ENCODE results near the gene PARD3B. TPM values are rescaled to one million over a fixed set of nuclear protein-coding genes. Genes with fewer than 3 reads are reported as not detected.

Gene PARD3B
- total RNA-seq, 1 experiment from 2014 or later = 2.0 TPM

DNA sequence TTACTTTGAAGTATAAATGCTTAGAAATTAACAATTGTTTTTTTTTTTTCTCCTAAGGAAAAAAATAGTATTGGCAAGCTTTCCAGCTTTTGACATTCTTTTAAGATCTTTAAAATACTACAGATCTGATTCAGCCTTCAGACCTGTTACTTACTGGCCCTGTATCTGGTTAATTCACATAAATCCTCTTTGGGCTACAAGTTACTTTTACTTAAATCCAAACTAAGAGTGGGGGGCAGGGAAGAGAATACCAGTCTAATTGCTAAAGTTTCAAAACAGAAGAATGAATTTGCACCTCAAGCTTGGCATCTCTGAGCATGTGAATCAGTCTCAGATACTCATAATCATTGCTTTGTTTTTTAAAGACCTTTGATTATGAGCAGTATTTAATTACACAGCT lies 386.3 kb downstream of the PARD3B start:
- CTCF ChIA-PET = no interaction called here
- RAD21 ChIA-PET (ENCODE audit: low non-redundant PET in 1 of 2, low total read pairs in 2 of 2, uncharacterized antibody in 2 of 2, unreplicated experiment in 2 of 2) = no interaction called here
- intact Hi-C loops (cut with micrococcal nuclease) = no loop called here

More for the DNA sequence above, 386.3 kb downstream of the PARD3B start:
- Histone ChIP-seq H3K27me3 (ENCODE audit: insufficient read depth, low read length) (0 out of 2 replicates have a peak, but pooled peaks cover 4% of the 10 kb centered on the region), H3K4me1 (ENCODE audit: control insufficient read depth in 1 of 2, insufficient read depth in 2 of 2, low read length in 2 of 2) (no peaks in the 10 kb centered on the region), H3K27ac (ENCODE audit: low read depth, low read length) (no peak overlapping the region), H4K20me1 (ENCODE audit: insufficient read depth) (no peaks in the 10 kb centered on the region), H2AFZ (ENCODE audit: low read depth, low read length, poor library complexity, severe bottlenecking) (no peak overlapping the region), H3K9ac (ENCODE audit: low read length) (no peak overlapping the region), H3K79me2 (ENCODE audit: insufficient read depth, low read length) (no peaks in the 10 kb centered on the region), H3K4me3 (replicated peaks in 1 of 2; ENCODE audit: low read depth in 1 of 2, low read length in 2 of 2) (no peak overlapping the region), H3K9me2 (ENCODE audit: insufficient read depth) (no peaks in the 10 kb centered on the region), H3K36me3 (ENCODE audit: control insufficient read depth in 1 of 2, insufficient read depth in 2 of 2, low read length in 2 of 2) (no peaks in the 10 kb centered on the region), H3K9me3 (ENCODE audit: control insufficient read depth in 1 of 2, insufficient read depth in 1 of 2, low read depth in 1 of 2, low read length in 2 of 2) (no peaks in the 10 kb centered on the region), H3K4me2 (ENCODE audit: low read length) (no peak overlapping the region)
- POLR2A ChIA-PET = no interaction called here
- no TSS peak for BruUV-seq (replicated peaks)
- DNase-seq (ENCODE audit: low read depth, low spot score) (no peak), ATAC-seq (no peak)
- no peak for TF ChIP-seq EZH2 (IDR thresholded peaks at IDR 0.05)
- TF ChIP-seq, protein P1, sequence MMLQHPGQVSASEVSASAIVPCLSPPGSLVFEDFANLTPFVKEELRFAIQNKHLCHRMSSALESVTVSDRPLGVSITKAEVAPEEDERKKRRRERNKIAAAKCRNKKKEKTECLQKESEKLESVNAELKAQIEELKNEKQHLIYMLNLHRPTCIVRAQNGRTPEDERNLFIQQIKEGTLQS (IDR thresholded peaks at IDR 0.05) = no peak
- TF ChIP-seq ZNF274 (IDR thresholded peaks at IDR 0.05; ENCODE audit: low read depth, low read length) = no peak
- TF ChIP-seq EGR1 (IDR thresholded peaks at IDR 0.05; ENCODE audit: low read depth) = no peak
- TF ChIP-seq, protein P2, sequence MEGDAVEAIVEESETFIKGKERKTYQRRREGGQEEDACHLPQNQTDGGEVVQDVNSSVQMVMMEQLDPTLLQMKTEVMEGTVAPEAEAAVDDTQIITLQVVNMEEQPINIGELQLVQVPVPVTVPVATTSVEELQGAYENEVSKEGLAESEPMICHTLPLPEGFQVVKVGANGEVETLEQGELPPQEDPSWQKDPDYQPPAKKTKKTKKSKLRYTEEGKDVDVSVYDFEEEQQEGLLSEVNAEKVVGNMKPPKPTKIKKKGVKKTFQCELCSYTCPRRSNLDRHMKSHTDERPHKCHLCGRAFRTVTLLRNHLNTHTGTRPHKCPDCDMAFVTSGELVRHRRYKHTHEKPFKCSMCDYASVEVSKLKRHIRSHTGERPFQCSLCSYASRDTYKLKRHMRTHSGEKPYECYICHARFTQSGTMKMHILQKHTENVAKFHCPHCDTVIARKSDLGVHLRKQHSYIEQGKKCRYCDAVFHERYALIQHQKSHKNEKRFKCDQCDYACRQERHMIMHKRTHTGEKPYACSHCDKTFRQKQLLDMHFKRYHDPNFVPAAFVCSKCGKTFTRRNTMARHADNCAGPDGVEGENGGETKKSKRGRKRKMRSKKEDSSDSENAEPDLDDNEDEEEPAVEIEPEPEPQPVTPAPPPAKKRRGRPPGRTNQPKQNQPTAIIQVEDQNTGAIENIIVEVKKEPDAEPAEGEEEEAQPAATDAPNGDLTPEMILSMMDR (IDR thresholded peaks at IDR 0.05 in 2 of 3, conservative IDR thresholded peaks at IDR 0.05 in 1 of 3; ENCODE audit: borderline replicate concordance in 1 of 3, insufficient read depth in 1 of 3, low read depth in 2 of 3, low read length in 2 of 3) = no peak
- TF ChIP-seq, protein P3, sequence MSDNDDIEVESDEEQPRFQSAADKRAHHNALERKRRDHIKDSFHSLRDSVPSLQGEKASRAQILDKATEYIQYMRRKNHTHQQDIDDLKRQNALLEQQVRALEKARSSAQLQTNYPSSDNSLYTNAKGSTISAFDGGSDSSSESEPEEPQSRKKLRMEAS (IDR thresholded peaks at IDR 0.05) = no peak
- TF ChIP-seq CEBPB (IDR thresholded peaks at IDR 0.05; ENCODE audit: low read depth) = no peak
- TF ChIP-seq SP1 (IDR thresholded peaks at IDR 0.05; ENCODE audit: low read depth) = no peak
- TF ChIP-seq, protein P4, sequence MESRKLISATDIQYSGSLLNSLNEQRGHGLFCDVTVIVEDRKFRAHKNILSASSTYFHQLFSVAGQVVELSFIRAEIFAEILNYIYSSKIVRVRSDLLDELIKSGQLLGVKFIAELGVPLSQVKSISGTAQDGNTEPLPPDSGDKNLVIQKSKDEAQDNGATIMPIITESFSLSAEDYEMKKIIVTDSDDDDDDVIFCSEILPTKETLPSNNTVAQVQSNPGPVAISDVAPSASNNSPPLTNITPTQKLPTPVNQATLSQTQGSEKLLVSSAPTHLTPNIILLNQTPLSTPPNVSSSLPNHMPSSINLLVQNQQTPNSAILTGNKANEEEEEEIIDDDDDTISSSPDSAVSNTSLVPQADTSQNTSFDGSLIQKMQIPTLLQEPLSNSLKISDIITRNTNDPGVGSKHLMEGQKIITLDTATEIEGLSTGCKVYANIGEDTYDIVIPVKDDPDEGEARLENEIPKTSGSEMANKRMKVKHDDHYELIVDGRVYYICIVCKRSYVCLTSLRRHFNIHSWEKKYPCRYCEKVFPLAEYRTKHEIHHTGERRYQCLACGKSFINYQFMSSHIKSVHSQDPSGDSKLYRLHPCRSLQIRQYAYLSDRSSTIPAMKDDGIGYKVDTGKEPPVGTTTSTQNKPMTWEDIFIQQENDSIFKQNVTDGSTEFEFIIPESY (IDR thresholded peaks at IDR 0.05; ENCODE audit: extremely low read depth, insufficient replicate concordance, low read length) = no peak
- TF ChIP-seq JUND (IDR thresholded peaks at IDR 0.05) = no peak
- no peak for TF ChIP-seq EZH2phosphoT487 (IDR thresholded peaks at IDR 0.05; ENCODE audit: borderline replicate concordance)
- no peak for TF ChIP-seq POLR2AphosphoS5 (IDR thresholded peaks at IDR 0.05; ENCODE audit: low read depth, low read length)
- TF ChIP-seq POLR2A (IDR thresholded peaks at IDR 0.05; ENCODE audit: borderline replicate concordance, extremely low read depth, insufficient read depth, insufficient read length) = no peak
- TF ChIP-seq, protein P5, sequence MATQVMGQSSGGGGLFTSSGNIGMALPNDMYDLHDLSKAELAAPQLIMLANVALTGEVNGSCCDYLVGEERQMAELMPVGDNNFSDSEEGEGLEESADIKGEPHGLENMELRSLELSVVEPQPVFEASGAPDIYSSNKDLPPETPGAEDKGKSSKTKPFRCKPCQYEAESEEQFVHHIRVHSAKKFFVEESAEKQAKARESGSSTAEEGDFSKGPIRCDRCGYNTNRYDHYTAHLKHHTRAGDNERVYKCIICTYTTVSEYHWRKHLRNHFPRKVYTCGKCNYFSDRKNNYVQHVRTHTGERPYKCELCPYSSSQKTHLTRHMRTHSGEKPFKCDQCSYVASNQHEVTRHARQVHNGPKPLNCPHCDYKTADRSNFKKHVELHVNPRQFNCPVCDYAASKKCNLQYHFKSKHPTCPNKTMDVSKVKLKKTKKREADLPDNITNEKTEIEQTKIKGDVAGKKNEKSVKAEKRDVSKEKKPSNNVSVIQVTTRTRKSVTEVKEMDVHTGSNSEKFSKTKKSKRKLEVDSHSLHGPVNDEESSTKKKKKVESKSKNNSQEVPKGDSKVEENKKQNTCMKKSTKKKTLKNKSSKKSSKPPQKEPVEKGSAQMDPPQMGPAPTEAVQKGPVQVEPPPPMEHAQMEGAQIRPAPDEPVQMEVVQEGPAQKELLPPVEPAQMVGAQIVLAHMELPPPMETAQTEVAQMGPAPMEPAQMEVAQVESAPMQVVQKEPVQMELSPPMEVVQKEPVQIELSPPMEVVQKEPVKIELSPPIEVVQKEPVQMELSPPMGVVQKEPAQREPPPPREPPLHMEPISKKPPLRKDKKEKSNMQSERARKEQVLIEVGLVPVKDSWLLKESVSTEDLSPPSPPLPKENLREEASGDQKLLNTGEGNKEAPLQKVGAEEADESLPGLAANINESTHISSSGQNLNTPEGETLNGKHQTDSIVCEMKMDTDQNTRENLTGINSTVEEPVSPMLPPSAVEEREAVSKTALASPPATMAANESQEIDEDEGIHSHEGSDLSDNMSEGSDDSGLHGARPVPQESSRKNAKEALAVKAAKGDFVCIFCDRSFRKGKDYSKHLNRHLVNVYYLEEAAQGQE (IDR thresholded peaks at IDR 0.05; ENCODE audit: low read depth) = no peak
- no peak for TF ChIP-seq SIN3A (IDR thresholded peaks at IDR 0.05; ENCODE audit: low read depth)
- TF ChIP-seq ZFX (IDR thresholded peaks at IDR 0.05) = no peak
